ENCODE measurements around the gene ACTN1. TPM values are rescaled to one million over a fixed set of nuclear protein-coding genes. Genes with fewer than 3 reads are reported as not detected.
A peak's percentile ranks its signal among the peaks of the same experiment; 100 is the strongest.
"Not testable (repeated sequence)": the region's sequence is repeated elsewhere in the genome, so short reads cannot be mapped to it uniquely, and the experiment has no call there.

ACTN1 gene
- 136 TPM for total RNA-seq
- long read RNA-seq, full-length matches to known transcripts = 91 of 132 reads
- long read RNA-seq, partial matches to known transcripts = 28 of 132 reads
- long read RNA-seq, other reads (novel, unspliced or antisense) = 13 of 132 reads

DNA sequence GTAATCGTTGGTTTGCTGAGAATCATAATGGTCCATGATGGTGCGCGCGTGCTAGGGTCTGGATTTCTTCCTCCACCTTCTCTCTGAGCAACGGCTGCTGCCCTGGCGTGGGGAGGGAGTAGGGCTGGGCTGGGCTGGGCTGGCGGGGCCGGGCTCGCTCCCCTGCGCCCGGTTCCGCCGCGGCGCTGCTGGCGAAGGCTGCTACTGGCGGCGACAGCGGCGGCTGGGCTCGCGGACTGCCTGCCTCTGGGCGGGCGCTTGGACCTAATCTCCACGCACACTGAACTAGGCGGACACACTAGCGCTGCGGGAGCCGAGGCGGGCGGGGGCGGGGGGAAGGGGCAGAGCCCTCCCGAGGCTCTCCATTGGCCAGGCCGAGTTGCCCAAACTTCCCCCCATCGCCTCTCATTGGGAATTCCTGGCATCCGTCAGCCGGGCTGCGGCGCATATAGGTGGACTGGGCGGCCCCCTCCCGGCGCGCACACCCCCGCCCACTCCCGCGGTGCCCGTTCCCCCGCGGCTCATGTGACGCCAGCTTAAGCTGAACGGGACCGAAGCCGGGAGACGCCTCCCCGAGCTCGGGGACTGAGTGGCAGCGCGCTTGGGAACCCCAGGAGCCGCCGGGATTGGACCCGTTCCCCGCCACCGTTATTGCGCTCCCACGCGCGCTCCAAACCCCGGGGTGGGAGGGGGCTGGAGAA, at the start of gene ACTN1:
ACTN1 (minus strand) TSS at position 282 of the 701 bp plus-strand sequence; CDS start at position 36, 246 bp downstream.
- peak; percentile 97 for DNase-seq (ENCODE audit: missing footprints)
- peak; percentile 90 for ATAC-seq
- intact Hi-C loops (cut with DNase I) = loop anchor here (2.0 to 5.0 kb wide), 4 partner anchors 38 to 123 kb away; no protein-coding TSS in a partner anchor

GRCh38 chr14:69027242-69027913, 48.3 kb upstream of the ACTN1 start:
- intact Hi-C loops (cut with DNase I) = no loop called here

DNA sequence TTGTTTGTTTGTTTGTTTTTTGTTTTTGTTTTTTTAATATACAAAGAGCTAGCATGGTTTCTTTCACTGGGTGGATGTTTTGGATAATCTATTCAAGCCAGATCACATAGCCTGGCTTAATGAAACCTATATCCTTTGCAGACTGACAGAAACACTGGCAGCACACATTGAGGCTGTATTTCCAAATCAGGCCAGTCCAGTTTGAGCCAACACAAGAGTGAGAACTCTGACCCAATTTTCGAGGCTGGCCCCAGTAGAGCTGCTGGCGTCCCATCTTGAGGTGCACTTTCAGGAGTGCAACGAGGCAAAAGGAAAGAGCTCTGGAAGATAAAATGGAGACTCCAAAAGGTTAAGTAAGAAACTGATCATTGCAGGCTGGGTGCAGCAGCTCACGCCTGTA, 43.9 kb upstream of the ACTN1 start:
- no peak for DNase-seq (ENCODE audit: missing footprints)
- ATAC-seq = no peak
- intact Hi-C loops (cut with DNase I) = no loop called here

More at GRCh38 chr14:69027242-69027913, 48.3 kb upstream of the ACTN1 start:
- DNase-seq (ENCODE audit: missing footprints) = no peak
- ATAC-seq = no peak

DNA sequence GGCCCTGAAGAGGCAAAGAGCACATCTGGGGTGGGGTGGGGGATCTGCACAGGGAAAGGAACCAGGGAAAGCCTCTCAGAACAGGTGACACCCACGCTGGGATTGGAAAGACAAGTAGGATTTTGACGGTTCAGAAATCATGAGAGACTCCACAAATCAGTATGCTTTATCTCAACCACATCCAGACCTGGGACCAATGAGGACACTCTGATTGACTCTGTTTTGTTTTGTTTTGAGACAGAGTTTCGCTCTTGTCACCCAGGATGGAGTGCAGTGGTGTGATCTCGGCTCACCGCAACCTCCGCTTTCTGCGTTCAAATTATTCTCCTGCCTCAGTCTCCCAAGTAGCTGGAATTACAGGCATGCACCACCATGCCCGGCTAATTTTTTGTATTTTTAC, 43.0 kb upstream of the ACTN1 start:
- DNase-seq (ENCODE audit: missing footprints); ATAC-seq; intact Hi-C loops (cut with DNase I): not testable (repeated sequence)

DNA sequence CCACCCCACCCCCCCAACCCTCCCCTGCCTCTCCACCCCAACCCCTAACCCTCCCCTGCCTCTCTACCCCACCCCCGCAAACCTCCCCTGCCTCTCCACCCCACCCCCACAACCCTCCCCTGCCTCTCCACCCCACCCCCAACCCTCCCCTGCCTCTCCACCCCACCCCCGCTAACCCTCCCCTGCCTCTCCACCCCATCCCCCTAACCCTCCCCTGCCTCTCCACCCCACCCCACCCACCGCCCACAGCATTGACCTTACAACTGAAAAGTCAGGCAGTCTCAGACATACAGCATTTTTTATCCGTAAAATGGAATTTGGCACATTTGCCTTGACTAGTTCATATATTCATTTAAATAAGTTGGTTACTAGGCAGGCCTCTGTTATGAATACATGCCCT, 38.6 kb upstream of the ACTN1 start:
- no peak for ATAC-seq
- intact Hi-C loops (cut with DNase I) = no loop called here
- DNase-seq (ENCODE audit: missing footprints) = no peak

- ATAC-seq (no peak), DNase-seq (ENCODE audit: missing footprints) (no peak)
- intact Hi-C loops (cut with DNase I) = no loop called here
Measured at GRCh38 chr14:69014829-69015259, 35.7 kb upstream of the ACTN1 start.

GRCh38 chr14:69013943-69014782, 35.1 kb upstream of the ACTN1 start:
- peak; percentile 94 for DNase-seq (ENCODE audit: missing footprints)
- intact Hi-C loops (cut with DNase I) = no loop called here
- peak; percentile 75 for ATAC-seq

GRCh38 chr14:69012256-69012953, 33.3 kb upstream of the ACTN1 start:
- ATAC-seq = no peak
- DNase-seq (ENCODE audit: missing footprints) = no peak
- intact Hi-C loops (cut with DNase I) = no loop called here

DNA sequence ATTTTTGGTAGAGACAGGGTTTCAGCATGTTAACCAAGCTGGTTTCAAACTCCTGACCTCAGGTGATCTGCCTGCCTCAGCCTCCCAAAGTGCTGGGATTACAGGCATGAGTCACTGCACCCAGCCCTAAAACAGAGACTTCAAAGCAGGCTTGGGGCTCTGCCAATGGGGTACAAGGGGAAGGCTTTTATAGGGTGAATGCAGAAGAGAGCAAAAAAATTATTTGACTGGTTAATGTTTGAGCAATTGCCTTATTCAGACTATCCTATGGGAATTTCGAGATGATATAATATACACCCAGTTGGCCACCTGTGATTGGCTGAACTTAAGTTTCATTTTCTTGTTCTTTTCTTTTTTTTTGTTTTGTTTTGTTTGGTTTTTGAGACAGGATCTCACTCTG, 31.5 kb upstream of the ACTN1 start:
- no peak for DNase-seq (ENCODE audit: missing footprints)
- no peak for ATAC-seq
- intact Hi-C loops (cut with DNase I) = no loop called here

- DNase-seq (ENCODE audit: missing footprints) (no peak), ATAC-seq (no peak)
- intact Hi-C loops (cut with DNase I) = no loop called here
Measured at GRCh38 chr14:69008421-69008884, 29.4 kb upstream of the ACTN1 start.

GRCh38 chr14:69006346-69006745, 27.2 kb upstream of the ACTN1 start:
- intact Hi-C loops (cut with DNase I) = no loop called here
- no peak for DNase-seq (ENCODE audit: missing footprints)
- ATAC-seq = no peak

DNA sequence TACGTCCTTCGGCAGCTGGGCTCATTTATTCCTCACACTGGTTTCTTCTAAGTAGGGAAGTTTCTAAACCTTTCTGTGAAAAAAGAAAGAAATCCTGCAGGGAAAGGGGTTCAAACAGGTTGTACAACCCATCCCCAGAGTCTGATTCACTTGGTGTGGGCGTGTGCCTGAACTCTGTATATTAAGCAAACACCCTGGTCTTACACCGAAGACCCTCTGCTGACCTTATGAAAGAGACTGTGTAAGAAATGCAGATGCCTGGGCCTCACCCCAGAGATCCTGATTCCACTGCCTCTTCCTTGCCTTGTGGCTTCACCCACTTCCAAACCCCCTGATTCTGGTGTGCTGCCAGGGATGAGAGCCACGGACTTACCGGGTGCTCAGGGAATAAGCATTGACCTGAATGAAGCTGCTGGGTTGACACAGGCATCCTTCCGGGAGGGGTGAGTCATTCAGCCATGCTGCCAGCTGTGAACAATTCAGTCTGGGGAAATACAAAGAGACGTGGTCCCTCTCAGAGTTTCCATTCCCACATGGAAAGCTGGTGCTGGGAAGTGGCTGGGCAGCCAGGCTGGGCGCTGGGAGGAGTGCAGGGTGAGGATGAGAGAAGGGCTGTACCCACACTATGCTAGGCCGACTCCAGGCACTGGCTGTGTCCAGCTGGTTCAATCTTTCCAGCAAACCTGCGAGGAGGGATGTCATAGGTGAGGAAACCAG, 26.5 kb upstream of the ACTN1 start:
- ATAC-seq (peak; percentile 32), DNase-seq (ENCODE audit: missing footprints) (no peak)
- intact Hi-C loops (cut with DNase I) = no loop called here

DNA sequence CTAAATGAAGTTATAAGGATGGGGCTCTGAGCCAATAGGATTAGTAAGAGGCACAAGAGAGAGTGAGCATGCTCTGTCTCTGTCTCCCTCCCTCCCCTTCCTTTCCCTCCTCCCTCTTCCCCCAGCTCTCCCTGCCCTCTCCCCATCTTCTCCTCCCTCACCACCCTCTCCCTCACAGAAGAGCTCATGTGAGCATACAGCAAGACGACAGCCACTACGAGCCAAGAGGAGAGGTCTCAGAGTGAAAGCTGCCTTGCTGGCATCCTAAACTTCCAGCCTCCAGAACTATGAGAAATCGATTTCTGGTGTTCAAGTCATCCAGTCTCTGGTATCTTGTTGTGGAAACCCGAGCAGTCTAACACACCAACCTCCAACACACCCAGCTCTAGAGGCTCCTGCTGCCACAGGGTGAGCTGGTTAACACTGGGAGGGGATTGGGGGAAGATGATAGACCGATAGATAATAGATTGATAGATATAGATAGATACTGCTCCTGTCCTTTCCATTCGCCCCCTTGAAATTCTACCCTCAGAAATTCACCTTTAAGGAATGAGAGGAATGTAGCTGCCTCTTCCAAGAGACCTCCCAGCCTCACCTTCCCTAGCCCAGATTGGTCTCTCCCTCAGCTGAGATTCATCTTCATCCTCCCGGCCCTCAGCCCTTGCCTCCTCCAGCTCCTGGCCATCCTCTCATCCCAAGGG, 25.8 kb upstream of the ACTN1 start:
- no peak for ATAC-seq
- DNase-seq (ENCODE audit: missing footprints) = no peak
- intact Hi-C loops (cut with DNase I) = no loop called here

DNA sequence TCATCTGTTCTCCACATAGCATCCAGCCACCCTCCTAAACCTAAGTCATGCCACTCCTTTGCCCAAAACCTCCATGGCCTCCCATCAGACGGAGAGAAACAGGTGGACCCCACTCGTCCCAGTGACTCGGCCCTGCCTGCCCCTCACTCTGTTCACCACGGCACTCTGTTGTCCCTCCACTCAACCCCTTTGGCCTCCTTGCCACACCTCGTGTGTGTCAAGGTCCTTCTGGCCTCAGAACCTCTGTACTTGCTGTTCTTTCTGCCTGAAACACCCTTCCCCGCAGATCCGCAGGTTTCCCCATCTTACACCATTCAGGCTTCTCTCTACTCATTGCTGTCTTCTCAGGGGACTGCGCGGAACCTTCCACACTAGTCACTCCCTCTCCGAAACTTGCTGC, 24.5 kb upstream of the ACTN1 start:
- ATAC-seq (no peak), DNase-seq (ENCODE audit: missing footprints) (no peak)
- intact Hi-C loops (cut with DNase I) = loop anchor here (2.0 kb wide), 1 partner anchor 141 kb away; no protein-coding TSS in a partner anchor

DNA sequence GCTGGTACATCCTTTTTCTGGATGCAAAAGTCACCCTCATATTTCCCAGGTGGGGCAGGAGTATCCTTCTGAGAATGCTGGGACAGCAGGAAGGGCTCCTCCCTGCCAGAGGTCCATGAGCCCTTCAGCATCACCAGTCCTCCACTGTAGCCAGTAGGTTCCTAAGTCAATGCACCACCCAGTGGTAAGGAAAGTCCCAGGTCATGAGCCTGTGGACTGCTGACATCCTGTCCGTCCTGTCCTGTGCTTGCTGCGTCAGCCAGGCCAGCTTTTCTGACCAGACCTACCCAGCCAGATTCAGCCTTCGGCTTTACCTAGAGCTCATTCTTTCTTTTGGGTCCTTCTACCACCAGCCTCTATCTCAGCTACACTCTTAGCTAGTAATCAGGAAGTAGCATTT, 23.0 kb upstream of the ACTN1 start:
- intact Hi-C loops (cut with DNase I) = loop anchor here (1.0 to 2.0 kb wide), 2 partner anchors 91 to 139 kb away; no protein-coding TSS in a partner anchor
- ATAC-seq = peak; percentile 90
- DNase-seq (ENCODE audit: missing footprints) = no peak

GRCh38 chr14:69001375-69001774, 22.3 kb upstream of the ACTN1 start:
- intact Hi-C loops (cut with DNase I) = no loop called here
- DNase-seq (ENCODE audit: missing footprints) = no peak
- ATAC-seq = no peak

- no peak for ATAC-seq
- DNase-seq (ENCODE audit: missing footprints) = no peak
- intact Hi-C loops (cut with DNase I) = no loop called here
Measured at GRCh38 chr14:68998062-68998461, 19.0 kb upstream of the ACTN1 start.

Data from Right ventricle myocardium inferior (tissue), 1 donor.